ENCODE data around the gene PCOLCE2. TPM values are rescaled to one million over a fixed set of nuclear protein-coding genes. Genes with fewer than 3 reads are reported as not detected.

Gene PCOLCE2
- total RNA-seq, 1 donor from 2014 or later: not detected

DNA sequence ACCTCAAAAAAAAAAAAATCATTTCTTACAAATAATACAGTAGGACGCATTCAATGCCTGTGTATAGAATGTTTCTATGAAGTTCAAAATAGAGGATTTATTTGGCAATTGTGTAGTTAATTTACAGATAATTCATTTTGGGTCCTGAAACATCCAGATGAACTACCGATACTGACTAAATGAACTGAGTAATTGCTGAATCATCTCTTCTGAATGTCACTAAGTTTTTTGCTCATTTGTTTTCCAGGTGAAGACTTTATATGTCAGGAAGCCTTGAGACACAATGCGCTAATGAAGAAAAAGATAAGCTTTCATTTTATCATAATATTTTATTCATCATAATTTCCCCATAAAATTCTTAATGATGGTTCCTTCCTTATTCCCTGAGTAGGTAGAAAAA, 39.7 kb downstream of the PCOLCE2 start:
- Mint-ChIP-seq H3K4me1 (ENCODE audit: low read depth) (no peaks in the 10 kb centered on the region), H3K27ac (no peak overlapping the region), H3K36me3 (ENCODE audit: low read depth) (no peaks in the 10 kb centered on the region), H3K9me3 (no peaks in the 10 kb centered on the region), H3K4me3 (no peak overlapping the region), H3K27me3 (ENCODE audit: insufficient read depth) (peaks cover 7% of the 10 kb centered on the region)
- intact Hi-C loops (cut with micrococcal nuclease): no loop called here
- DNase-seq (ENCODE audit: low spot score): no peak

GRCh38 chr3:142846779-142847577, 41.9 kb downstream of the PCOLCE2 start:
- Mint-ChIP-seq H3K27me3 (ENCODE audit: insufficient read depth) (peaks cover 8% of the 10 kb centered on the region), H3K9me3 (no peaks in the 10 kb centered on the region), H3K36me3 (ENCODE audit: low read depth) (no peaks in the 10 kb centered on the region), H3K4me3 (no peak overlapping the region), H3K27ac (no peak overlapping the region), H3K4me1 (ENCODE audit: low read depth) (no peaks in the 10 kb centered on the region)
- intact Hi-C loops (cut with micrococcal nuclease): no loop called here
- no peak for DNase-seq (ENCODE audit: low spot score)

DNA sequence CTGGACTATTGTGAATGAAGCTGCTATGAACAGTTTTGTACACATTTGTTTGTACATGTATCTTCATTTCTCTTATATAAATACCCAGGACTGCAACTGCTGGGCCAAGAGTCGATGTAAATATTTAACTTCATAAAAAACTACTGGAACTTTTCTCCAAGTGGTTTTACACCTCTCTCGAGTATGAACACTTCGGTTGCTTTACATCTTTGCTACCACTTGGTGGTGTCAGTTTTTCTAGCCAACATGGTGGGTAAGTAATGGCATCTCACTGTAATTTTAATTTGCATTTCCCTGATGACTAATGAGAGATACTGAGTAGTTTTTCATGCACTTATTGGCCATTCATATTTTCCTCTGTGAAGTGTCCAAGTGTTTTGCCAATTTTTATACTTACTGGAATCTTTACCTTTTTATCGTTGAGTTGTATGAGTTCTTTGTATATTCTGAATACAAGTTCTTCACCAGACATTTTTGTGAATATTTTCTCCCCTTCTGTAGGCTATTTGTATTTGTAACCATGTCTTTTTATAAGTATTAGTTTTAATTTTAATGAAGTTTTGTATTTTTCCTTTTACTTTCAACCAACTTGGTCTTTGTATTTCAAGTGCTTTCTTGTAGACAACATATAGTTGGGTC, 44.4 kb downstream of the PCOLCE2 start:
- Mint-ChIP-seq H3K27ac (no peak overlapping the region), H3K27me3 (ENCODE audit: insufficient read depth) (peaks cover 14% of the 10 kb centered on the region), H3K4me3 (no peak overlapping the region), H3K4me1 (ENCODE audit: low read depth) (no peaks in the 10 kb centered on the region), H3K9me3 (no peaks in the 10 kb centered on the region), H3K36me3 (ENCODE audit: low read depth) (no peaks in the 10 kb centered on the region)
- intact Hi-C loops (cut with micrococcal nuclease): no loop called here
- no peak for DNase-seq (ENCODE audit: low spot score)

- DNase-seq (ENCODE audit: low spot score): no peak
- Mint-ChIP-seq H3K27ac (no peak overlapping the region), H3K4me3 (no peak overlapping the region), H3K27me3 (ENCODE audit: insufficient read depth) (peaks cover 27% of the 10 kb centered on the region), H3K9me3 (no peaks in the 10 kb centered on the region), H3K36me3 (ENCODE audit: low read depth) (no peaks in the 10 kb centered on the region), H3K4me1 (ENCODE audit: low read depth) (no peaks in the 10 kb centered on the region)
- intact Hi-C loops (cut with micrococcal nuclease): no loop called here
Measured at GRCh38 chr3:142839831-142840230, 49.1 kb downstream of the PCOLCE2 start.

DNA sequence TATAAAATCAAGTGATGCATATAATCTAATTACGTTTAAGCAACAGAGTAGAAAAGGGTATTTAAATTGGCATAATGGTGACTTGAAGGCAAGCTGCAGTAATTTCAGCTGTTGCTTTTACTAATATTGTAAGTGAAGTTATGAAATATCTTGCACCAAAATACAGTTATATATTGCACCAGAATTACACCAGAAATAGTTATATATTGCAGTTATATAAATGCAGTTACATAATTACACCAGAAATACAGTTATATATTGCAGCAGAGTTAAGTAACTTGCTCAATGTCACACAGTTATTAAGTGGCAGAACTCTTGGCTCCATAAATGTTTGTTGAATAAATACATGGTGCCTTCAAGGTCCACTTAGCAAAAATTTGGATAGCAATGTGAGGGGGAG, 51.4 kb downstream of the PCOLCE2 start:
- H3K4me1 Mint-ChIP-seq (ENCODE audit: low read depth): no peaks in the 10 kb centered on the region
- peaks cover 23% of the 10 kb centered on the region for H3K27me3 Mint-ChIP-seq (ENCODE audit: insufficient read depth)
- H3K4me3 Mint-ChIP-seq: no peak overlapping the region
- no peak overlapping the region for H3K27ac Mint-ChIP-seq
- intact Hi-C loops (cut with micrococcal nuclease): no loop called here
- DNase-seq (ENCODE audit: low spot score): no peak
- H3K9me3 Mint-ChIP-seq: no peaks in the 10 kb centered on the region
- H3K36me3 Mint-ChIP-seq (ENCODE audit: low read depth): no peaks in the 10 kb centered on the region

DNA sequence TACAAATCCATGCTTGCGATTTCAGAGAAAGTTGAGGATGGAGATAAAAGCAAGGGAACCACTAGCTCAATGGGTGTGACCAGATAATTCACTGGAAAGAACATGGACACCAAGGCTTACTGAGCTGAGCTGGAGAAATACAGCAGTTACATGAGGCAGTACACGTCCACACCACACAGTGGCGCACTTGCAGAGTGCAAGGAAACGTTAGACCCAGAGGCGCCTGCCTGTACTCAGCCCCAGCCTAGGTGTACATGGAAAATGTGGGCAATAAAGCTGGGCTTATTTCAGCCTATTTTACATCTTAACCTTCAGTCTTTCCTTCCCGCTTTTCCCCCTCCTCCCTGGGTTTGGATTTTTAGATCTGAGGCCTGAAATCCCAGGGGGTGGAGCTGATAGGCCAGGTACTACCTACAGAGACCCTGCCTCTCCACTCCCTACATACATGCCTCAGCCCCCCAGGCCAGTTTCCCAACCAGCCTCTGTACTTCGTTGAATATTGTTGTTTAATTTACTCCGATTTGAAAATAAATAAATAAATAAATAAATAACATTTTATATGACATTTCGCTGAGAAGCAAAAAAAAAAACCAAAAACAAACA, 60.1 kb downstream of the PCOLCE2 start:
- H3K36me3 Mint-ChIP-seq (ENCODE audit: low read depth): no peaks in the 10 kb centered on the region
- no peak overlapping the region for H3K4me3 Mint-ChIP-seq

GRCh38 chr3:142819179-142819578, 69.7 kb downstream of the PCOLCE2 start:
- Mint-ChIP-seq H3K4me3 (no peak overlapping the region), H3K36me3 (ENCODE audit: low read depth) (no peaks in the 10 kb centered on the region), H3K4me1 (ENCODE audit: low read depth) (no peaks in the 10 kb centered on the region), H3K27ac (no peak overlapping the region), H3K27me3 (ENCODE audit: insufficient read depth) (peaks cover 8% of the 10 kb centered on the region), H3K9me3 (no peaks in the 10 kb centered on the region)
- no peak for DNase-seq (ENCODE audit: low spot score)
- intact Hi-C loops (cut with micrococcal nuclease): no loop called here

More for the DNA sequence above, 60.1 kb downstream of the PCOLCE2 start:
- H3K27me3 Mint-ChIP-seq (ENCODE audit: insufficient read depth): peaks cover 8% of the 10 kb centered on the region
- H3K9me3 Mint-ChIP-seq: no peaks in the 10 kb centered on the region
- no peaks in the 10 kb centered on the region for H3K4me1 Mint-ChIP-seq (ENCODE audit: low read depth)
- intact Hi-C loops (cut with micrococcal nuclease): loop anchor here (1.0 to 5.0 kb wide), 3 partner anchors 158 to 242 kb away; no protein-coding TSS in a partner anchor
- DNase-seq (ENCODE audit: low spot score): peak; percentile 44
- no peak overlapping the region for H3K27ac Mint-ChIP-seq

GRCh38 chr3:142818651-142819050, 70.2 kb downstream of the PCOLCE2 start:
- Mint-ChIP-seq H3K27ac (no peak overlapping the region), H3K4me3 (no peak overlapping the region), H3K27me3 (ENCODE audit: insufficient read depth) (peaks cover 11% of the 10 kb centered on the region), H3K36me3 (ENCODE audit: low read depth) (no peaks in the 10 kb centered on the region), H3K9me3 (no peaks in the 10 kb centered on the region), H3K4me1 (ENCODE audit: low read depth) (no peaks in the 10 kb centered on the region)
- no peak for DNase-seq (ENCODE audit: low spot score)
- intact Hi-C loops (cut with micrococcal nuclease): no loop called here

- no peaks in the 10 kb centered on the region for H3K4me1 Mint-ChIP-seq (ENCODE audit: low read depth)
- no peak overlapping the region for H3K27ac Mint-ChIP-seq
- no peak overlapping the region for H3K4me3 Mint-ChIP-seq
- DNase-seq (ENCODE audit: low spot score): no peak
- H3K27me3 Mint-ChIP-seq (ENCODE audit: insufficient read depth): peaks cover 15% of the 10 kb centered on the region
- no peaks in the 10 kb centered on the region for H3K36me3 Mint-ChIP-seq (ENCODE audit: low read depth)
- H3K9me3 Mint-ChIP-seq: no peaks in the 10 kb centered on the region
- intact Hi-C loops (cut with micrococcal nuclease): no loop called here
Measured at GRCh38 chr3:142817897-142818296, 71.0 kb downstream of the PCOLCE2 start.

DNA sequence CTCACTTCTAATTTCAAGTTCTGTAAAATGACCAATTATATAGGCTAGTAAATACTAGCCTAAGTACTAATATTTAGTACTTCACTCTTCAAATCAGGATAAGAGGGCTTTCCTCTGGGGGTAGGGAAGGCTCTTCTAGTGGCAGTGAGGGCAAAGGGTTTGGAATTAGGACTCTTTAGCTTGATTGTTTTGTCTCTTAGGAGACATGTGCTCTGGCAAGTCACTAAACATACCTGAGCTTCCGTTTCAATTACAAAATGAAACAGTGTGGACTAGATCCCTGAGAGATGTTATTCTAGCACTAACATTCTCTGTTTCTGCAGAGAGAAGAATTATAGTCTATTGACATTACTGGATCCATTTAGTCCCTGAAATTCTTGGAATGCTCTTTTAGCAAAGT, 71.5 kb downstream of the PCOLCE2 start:
- peaks cover 15% of the 10 kb centered on the region for H3K27me3 Mint-ChIP-seq (ENCODE audit: insufficient read depth)
- no peak overlapping the region for H3K27ac Mint-ChIP-seq
- no peak overlapping the region for H3K4me3 Mint-ChIP-seq
- DNase-seq (ENCODE audit: low spot score): no peak
- intact Hi-C loops (cut with micrococcal nuclease): no loop called here
- no peaks in the 10 kb centered on the region for H3K36me3 Mint-ChIP-seq (ENCODE audit: low read depth)
- no peaks in the 10 kb centered on the region for H3K4me1 Mint-ChIP-seq (ENCODE audit: low read depth)
- H3K9me3 Mint-ChIP-seq: no peaks in the 10 kb centered on the region

- H3K9me3 Mint-ChIP-seq: no peaks in the 10 kb centered on the region
- no peak overlapping the region for H3K4me3 Mint-ChIP-seq
- DNase-seq (ENCODE audit: low spot score): no peak
- peaks cover 17% of the 10 kb centered on the region for H3K27me3 Mint-ChIP-seq (ENCODE audit: insufficient read depth)
- H3K36me3 Mint-ChIP-seq (ENCODE audit: low read depth): no peaks in the 10 kb centered on the region
- no peaks in the 10 kb centered on the region for H3K4me1 Mint-ChIP-seq (ENCODE audit: low read depth)
- intact Hi-C loops (cut with micrococcal nuclease): no loop called here
- no peak overlapping the region for H3K27ac Mint-ChIP-seq
Measured at GRCh38 chr3:142815803-142816202, 73.1 kb downstream of the PCOLCE2 start.

- intact Hi-C loops (cut with micrococcal nuclease): no loop called here
- no peak overlapping the region for H3K27ac Mint-ChIP-seq
- DNase-seq (ENCODE audit: low spot score): no peak
- H3K4me1 Mint-ChIP-seq (ENCODE audit: low read depth): no peaks in the 10 kb centered on the region
- peaks cover 13% of the 10 kb centered on the region for H3K27me3 Mint-ChIP-seq (ENCODE audit: insufficient read depth)
- H3K4me3 Mint-ChIP-seq: no peak overlapping the region
- H3K36me3 Mint-ChIP-seq (ENCODE audit: low read depth): no peaks in the 10 kb centered on the region
- H3K9me3 Mint-ChIP-seq: no peaks in the 10 kb centered on the region
Measured at GRCh38 chr3:142809259-142809658, 79.6 kb downstream of the PCOLCE2 start.

Data from activated T-helper 1 cell treated with anti-CD3 and anti-CD28 coated beads, Interleukin-12 subunit alpha, Interleukin-12 subunit beta, Interleukin-2, Interleukin-4 antibody, amounts not matched to agents 30 ng/mL and 10 ng/mL and 1 ng/mL, durations not matched to agents 14 hours and 24 hours and 36 hours (primary cell).